HG03064 (cell line): ENCODE measurements around the gene NDUFB5.
A peak's percentile ranks its signal among the peaks of the same experiment; 100 is the strongest.
"Not testable (repeated sequence)": the region's sequence is repeated elsewhere in the genome, so short reads cannot be mapped to it uniquely, and the experiment has no call there.

Source experiments
- ATAC-seq: cut with Tn5 transposase; IDR thresholded peaks from one replicate; pipeline ENCODE4 v1.9.1; 2021; ENCODE audit warnings: low read depth; ENCODE audit not compliant: unreplicated experiment

The NDUFB5 gene

GRCh38 chr3:179624451-179624850 is 19.9 kb downstream of the NDUFB5 start:
- no peak for ATAC-seq

GRCh38 chr3:179630753-179631451 is 26.3 kb downstream of the NDUFB5 start:
- no peak for ATAC-seq

- no peak for ATAC-seq
Observed at GRCh38 chr3:179640469-179640868, 35.9 kb downstream of the NDUFB5 start.

GRCh38 chr3:179642871-179643270 is 38.3 kb downstream of the NDUFB5 start:
- ATAC-seq, result no peak

GRCh38 chr3:179643837-179644236 is 39.2 kb downstream of the NDUFB5 start:
- not testable (repeated sequence) for ATAC-seq

- ATAC-seq, result no peak
Observed at GRCh38 chr3:179646177-179646576, 41.6 kb downstream of the NDUFB5 start.

- no peak for ATAC-seq
Observed at GRCh38 chr3:179651687-179652446, 47.3 kb downstream of the NDUFB5 start.

GRCh38 chr3:179652447-179653095 is 48.0 kb downstream of the NDUFB5 start, which contains the start of gene USP13:
Gene USP13 (plus strand): TSS chr3:179653040. CDS start chr3:179653226, 186 bp downstream.
- ATAC-seq, result peak; percentile 63

GRCh38 chr3:179653096-179653797 is 48.7 kb downstream of the NDUFB5 start:
- peak; percentile 60 for ATAC-seq

- no peak for ATAC-seq
Observed at GRCh38 chr3:179655236-179655635, 50.6 kb downstream of the NDUFB5 start.

- no peak for ATAC-seq
Observed at GRCh38 chr3:179658606-179659005, 54.0 kb downstream of the NDUFB5 start.

- no peak for ATAC-seq
Observed at GRCh38 chr3:179660872-179661271, 56.3 kb downstream of the NDUFB5 start.

- no peak for ATAC-seq
Observed at GRCh38 chr3:179661777-179662176, 57.2 kb downstream of the NDUFB5 start.

GRCh38 chr3:179663093-179663492 is 58.5 kb downstream of the NDUFB5 start:
- no peak for ATAC-seq

- no peak for ATAC-seq
Observed at GRCh38 chr3:179666030-179666429, 61.4 kb downstream of the NDUFB5 start.

GRCh38 chr3:179666436-179667035 is 61.9 kb downstream of the NDUFB5 start:
- ATAC-seq, result no peak

GRCh38 chr3:179668429-179668828 is 63.8 kb downstream of the NDUFB5 start:
- no peak for ATAC-seq

GRCh38 chr3:179670311-179670710 is 65.7 kb downstream of the NDUFB5 start:
- ATAC-seq, result no peak

- ATAC-seq, result no peak
Observed at GRCh38 chr3:179671309-179671708, 66.7 kb downstream of the NDUFB5 start.

GRCh38 chr3:179671747-179672242 is 67.2 kb downstream of the NDUFB5 start:
- ATAC-seq, result no peak
